Loucy (cell line): Measurements from ENCODE around the gene SERPINB6.
"Not testable (repeated sequence)": the region's sequence is repeated elsewhere in the genome, so short reads cannot be mapped to it uniquely, and the experiment has no call there.

Source experiments
- H2AFZ ChIP-seq: fragments of 200-600 bp; sonication (generic); 2 replicates; pipeline ENCODE4 v1.6.0; 2016; ENCODE audit warnings: antibody characterized with exemption, mild to moderate bottlenecking, low read length, moderate library complexity
- H3F3A ChIP-seq: fragments of 200-600 bp; 2 replicates; pipeline ENCODE4 v1.6.0; 2016; ENCODE audit warnings: antibody characterized with exemption, low read depth, mild to moderate bottlenecking
- H3K27me3 ChIP-seq: fragments of 200-600 bp; sonication (generic); 2 replicates; pipeline ENCODE4 v1.6.1; 2014; ENCODE audit warnings: low read length, mild to moderate bottlenecking; ENCODE audit not compliant: insufficient read depth, poor library complexity, severe bottlenecking
- H3K36me3 ChIP-seq: fragments of 200-600 bp; sonication (generic); 2 replicates; pipeline ENCODE4 v1.6.1; 2016; ENCODE audit warnings: low read length; ENCODE audit not compliant: insufficient read depth
- H3K4me1 ChIP-seq: fragments of 200-600 bp; sonication (generic); 2 replicates; pipeline ENCODE4 v1.5.1; 2014; ENCODE audit warnings: low read length, mild to moderate bottlenecking; ENCODE audit not compliant: insufficient read depth, poor library complexity, severe bottlenecking
- H3K4me2 ChIP-seq: fragments of 200-600 bp; sonication (generic); 2 replicates; pipeline ENCODE4 v1.6.0; 2014; ENCODE audit warnings: antibody characterized with exemption, low read length, low read depth, mild to moderate bottlenecking; ENCODE audit not compliant: poor library complexity, severe bottlenecking
- H3K4me3 ChIP-seq: fragments of 200-600 bp; sonication (generic); 2 replicates; pipeline ENCODE4 v1.5.1; 2014; ENCODE audit warnings: low read length, mild to moderate bottlenecking, mixed read lengths; ENCODE audit not compliant: poor library complexity, severe bottlenecking
- H3K79me2 ChIP-seq: fragments of 200-600 bp; sonication (generic); 2 replicates; pipeline ENCODE4 v1.6.1; 2014; ENCODE audit warnings: low read length; ENCODE audit not compliant: insufficient read depth
- H3K9ac ChIP-seq: fragments of 200-600 bp; sonication (generic); 2 replicates; pipeline ENCODE4 v1.6.0; 2014; ENCODE audit warnings: mild to moderate bottlenecking, low read depth, low read length, moderate library complexity; ENCODE audit not compliant: poor library complexity, severe bottlenecking
- H3K9me2 ChIP-seq: fragments of 200-600 bp; sonication (generic); replicated peaks from 2 replicates; pipeline ENCODE4 v1.6.1; 2016; ENCODE audit warnings: low read depth, low read length, mixed read lengths
- H3K9me3 ChIP-seq: fragments of 200-600 bp; sonication (generic); 2 replicates; pipeline ENCODE4 v1.6.1; 2014; ENCODE audit warnings: mild to moderate bottlenecking, antibody characterized with exemption, low read length, low read depth; ENCODE audit not compliant: insufficient read depth
- H4K20me1 ChIP-seq: fragments of 200-600 bp; sonication (generic); 2 replicates; pipeline ENCODE4 v1.6.0; 2014; ENCODE audit warnings: antibody characterized with exemption, low read length, mild to moderate bottlenecking; ENCODE audit not compliant: insufficient read depth, poor library complexity, severe bottlenecking
- CTCF ChIP-seq: fragments of 200-600 bp; sonication (generic); conservative IDR thresholded peaks from 2 replicates; pipeline ENCODE4 v1.5.1; 2014; ENCODE audit warnings: mild to moderate bottlenecking, antibody characterized with exemption, low read length
- EZH2phosphoT487 ChIP-seq: fragments of 200-600 bp; IDR thresholded peaks from 2 replicates; pipeline ENCODE4 v1.6.1; 2018; ENCODE audit warnings: antibody characterized with exemption, mild to moderate bottlenecking, moderate library complexity, borderline replicate concordance

Gene SERPINB6

GRCh38 chr6:2903411-2904185, 67.8 kb downstream of the SERPINB6 start:
- not testable (repeated sequence) for H2AFZ ChIP-seq, H3F3A ChIP-seq, H4K20me1 ChIP-seq, H3K79me2 ChIP-seq, H3K4me1 ChIP-seq, H3K9me3 ChIP-seq, H3K9ac ChIP-seq, H3K36me3 ChIP-seq, H3K4me3 ChIP-seq, H3K4me2 ChIP-seq, H3K9me2 ChIP-seq, H3K27me3 ChIP-seq

GRCh38 chr6:2901645-2902502, 69.5 kb downstream of the SERPINB6 start:
- not testable (repeated sequence) for H3K4me2 ChIP-seq, H3K4me3 ChIP-seq, H3K27me3 ChIP-seq, H3K36me3 ChIP-seq, H4K20me1 ChIP-seq, H3K4me1 ChIP-seq, H3K9me3 ChIP-seq, H3F3A ChIP-seq, H3K9me2 ChIP-seq, H3K9ac ChIP-seq, H3K79me2 ChIP-seq, H2AFZ ChIP-seq

- TF ChIP-seq EZH2phosphoT487: no peak
- no peak for TF ChIP-seq CTCF
- Histone ChIP-seq H3K79me2 (no peaks in the 10 kb centered on the region), H3K9me2 (no peaks in the 10 kb centered on the region), H3K4me3 (no peak overlapping the region), H3K27me3 (no peaks in the 10 kb centered on the region), H3F3A (no peaks in the 10 kb centered on the region), H3K9ac (no peak overlapping the region), H3K4me2 (no peak overlapping the region), H3K4me1 (no peaks in the 10 kb centered on the region), H3K9me3 (no peaks in the 10 kb centered on the region), H4K20me1 (no peaks in the 10 kb centered on the region), H2AFZ (no peak overlapping the region; the same call in 1 of the 2 replicates), H3K36me3 (no peaks in the 10 kb centered on the region)
These were observed 70.3 kb downstream of the SERPINB6 start for GRCh38 chr6:2900821-2901644.

- no peak for TF ChIP-seq EZH2phosphoT487
- no peak for TF ChIP-seq CTCF
- H3K9me2 ChIP-seq: no peaks in the 10 kb centered on the region
- no peaks in the 10 kb centered on the region for H3K27me3 ChIP-seq
- no peaks in the 10 kb centered on the region for H3K36me3 ChIP-seq
- H3K4me1 ChIP-seq: no peaks in the 10 kb centered on the region
- no peaks in the 10 kb centered on the region for H3F3A ChIP-seq
- no peaks in the 10 kb centered on the region for H3K79me2 ChIP-seq
- H4K20me1 ChIP-seq: no peaks in the 10 kb centered on the region
- H3K9ac ChIP-seq: no peak overlapping the region
- no peak overlapping the region for H3K4me2 ChIP-seq
- no peaks in the 10 kb centered on the region for H3K9me3 ChIP-seq
- H3K4me3 ChIP-seq: no peak overlapping the region
- no peak overlapping the region; the same call in 1 of the 2 replicates for H2AFZ ChIP-seq
These were observed 71.1 kb downstream of the SERPINB6 start for GRCh38 chr6:2900221-2900807.
